Measurements from ENCODE around the gene ANKS6. TPM values are rescaled to one million over a fixed set of nuclear protein-coding genes. Genes with fewer than 3 reads are reported as not detected.
"Not testable (repeated sequence)": the region's sequence is repeated elsewhere in the genome, so short reads cannot be mapped to it uniquely, and the experiment has no call there.

Gene ANKS6
- total and polyA plus RNA-seq, 2 donors, result 5.6 to 11.6 TPM

GRCh38 chr9:98694943-98695342, 101.4 kb downstream of the ANKS6 start:
- Histone ChIP-seq H3K27ac (ENCODE audit: low read depth in 1 of 2, low read length in 1 of 2) (no peak overlapping the region), H3K4me3 (ENCODE audit: low read length in 2 of 2) (no peak overlapping the region), H3K9me3 (ENCODE audit: control insufficient read depth in 2 of 2, insufficient read depth in 1 of 2, low read length in 1 of 2) (no peaks in the 10 kb centered on the region), H3K36me3 (ENCODE audit: control insufficient read depth in 2 of 2, insufficient read depth in 2 of 2, low read length in 1 of 2) (no peaks in the 10 kb centered on the region), H3K4me1 (ENCODE audit: control insufficient read depth in 2 of 2, insufficient read depth in 2 of 2, low read length in 2 of 2) (no peaks in the 10 kb centered on the region), H3K27me3 (ENCODE audit: control insufficient read depth in 2 of 2, insufficient read depth in 1 of 2, low read length in 1 of 2) (no peaks in the 10 kb centered on the region)
- WGBS, result 95% methylated on average over 2 of the region's 2 CpGs
- DNase-seq (ENCODE audit: low read depth in 6 of 9, low spot score in 9 of 9), result no peak

- no peak overlapping the region for H3K27ac ChIP-seq (ENCODE audit: low read depth in 1 of 2, low read length in 1 of 2)
- DNase-seq (ENCODE audit: low read depth in 6 of 9, low spot score in 9 of 9), result no peak
- H3K27me3 ChIP-seq (ENCODE audit: control insufficient read depth in 2 of 2, insufficient read depth in 1 of 2, low read length in 1 of 2), result no peaks in the 10 kb centered on the region
- 98% methylated on average over 7 of the region's 7 CpGs for WGBS
- no peaks in the 10 kb centered on the region for H3K4me1 ChIP-seq (ENCODE audit: control insufficient read depth in 2 of 2, insufficient read depth in 2 of 2, low read length in 2 of 2)
- H3K4me3 ChIP-seq (ENCODE audit: low read length in 2 of 2), result no peak overlapping the region
- H3K9me3 ChIP-seq (ENCODE audit: control insufficient read depth in 2 of 2, insufficient read depth in 1 of 2, low read length in 1 of 2), result no peaks in the 10 kb centered on the region
- H3K36me3 ChIP-seq (ENCODE audit: control insufficient read depth in 2 of 2, insufficient read depth in 2 of 2, low read length in 1 of 2), result no peaks in the 10 kb centered on the region
Observed at GRCh38 chr9:98692392-98692791, 104.0 kb downstream of the ANKS6 start.

GRCh38 chr9:98691890-98692289, 104.5 kb downstream of the ANKS6 start:
- Histone ChIP-seq H3K36me3 (ENCODE audit: control insufficient read depth in 2 of 2, insufficient read depth in 2 of 2, low read length in 1 of 2) (no peaks in the 10 kb centered on the region), H3K4me3 (ENCODE audit: low read length in 2 of 2) (no peak overlapping the region), H3K9me3 (ENCODE audit: control insufficient read depth in 2 of 2, insufficient read depth in 1 of 2, low read length in 1 of 2) (no peaks in the 10 kb centered on the region), H3K27me3 (ENCODE audit: control insufficient read depth in 2 of 2, insufficient read depth in 1 of 2, low read length in 1 of 2) (no peaks in the 10 kb centered on the region), H3K4me1 (ENCODE audit: control insufficient read depth in 2 of 2, insufficient read depth in 2 of 2, low read length in 2 of 2) (no peaks in the 10 kb centered on the region), H3K27ac (ENCODE audit: low read depth in 1 of 2, low read length in 1 of 2) (no peak overlapping the region)
- over 99% methylated on average over 3 of the region's 3 CpGs for WGBS
- no peak for DNase-seq (ENCODE audit: low read depth in 6 of 9, low spot score in 9 of 9)

GRCh38 chr9:98690686-98691085, 105.7 kb downstream of the ANKS6 start:
- no peaks in the 10 kb centered on the region for H3K9me3 ChIP-seq (ENCODE audit: control insufficient read depth in 2 of 2, insufficient read depth in 1 of 2, low read length in 1 of 2)
- H3K36me3 ChIP-seq (ENCODE audit: control insufficient read depth in 2 of 2, insufficient read depth in 2 of 2, low read length in 1 of 2), result no peaks in the 10 kb centered on the region
- DNase-seq (ENCODE audit: low read depth in 6 of 9, low spot score in 9 of 9), result no peak
- H3K4me1 ChIP-seq (ENCODE audit: control insufficient read depth in 2 of 2, insufficient read depth in 2 of 2, low read length in 2 of 2), result no peaks in the 10 kb centered on the region
- H3K27ac ChIP-seq (ENCODE audit: low read depth in 1 of 2, low read length in 1 of 2), result no peak overlapping the region
- 89% methylated on average over 1 of the region's 1 CpG for WGBS
- no peaks in the 10 kb centered on the region for H3K27me3 ChIP-seq (ENCODE audit: control insufficient read depth in 2 of 2, insufficient read depth in 1 of 2, low read length in 1 of 2)
- no peak overlapping the region for H3K4me3 ChIP-seq (ENCODE audit: low read length in 2 of 2)

- Histone ChIP-seq H3K36me3 (ENCODE audit: control insufficient read depth in 2 of 2, insufficient read depth in 2 of 2, low read length in 1 of 2) (no peaks in the 10 kb centered on the region), H3K4me1 (ENCODE audit: control insufficient read depth in 2 of 2, insufficient read depth in 2 of 2, low read length in 2 of 2) (no peaks in the 10 kb centered on the region), H3K9me3 (ENCODE audit: control insufficient read depth in 2 of 2, insufficient read depth in 1 of 2, low read length in 1 of 2) (no peaks in the 10 kb centered on the region), H3K4me3 (ENCODE audit: low read length in 2 of 2) (no peak overlapping the region), H3K27ac (ENCODE audit: low read depth in 1 of 2, low read length in 1 of 2) (no peak overlapping the region), H3K27me3 (ENCODE audit: control insufficient read depth in 2 of 2, insufficient read depth in 1 of 2, low read length in 1 of 2) (no peaks in the 10 kb centered on the region)
- 96% methylated on average over 7 of the region's 7 CpGs for WGBS
- DNase-seq (ENCODE audit: low read depth in 6 of 9, low spot score in 9 of 9), result no peak
Observed at GRCh38 chr9:98688710-98689495, 107.5 kb downstream of the ANKS6 start.

- Histone ChIP-seq H3K4me1 (ENCODE audit: control insufficient read depth in 2 of 2, insufficient read depth in 2 of 2, low read length in 2 of 2) (no peaks in the 10 kb centered on the region), H3K27me3 (ENCODE audit: control insufficient read depth in 2 of 2, insufficient read depth in 1 of 2, low read length in 1 of 2) (no peaks in the 10 kb centered on the region), H3K27ac (ENCODE audit: low read depth in 1 of 2, low read length in 1 of 2) (no peak overlapping the region), H3K4me3 (ENCODE audit: low read length in 2 of 2) (no peak overlapping the region), H3K36me3 (ENCODE audit: control insufficient read depth in 2 of 2, insufficient read depth in 2 of 2, low read length in 1 of 2) (no peaks in the 10 kb centered on the region), H3K9me3 (ENCODE audit: control insufficient read depth in 2 of 2, insufficient read depth in 1 of 2, low read length in 1 of 2) (no peaks in the 10 kb centered on the region)
- 94% methylated on average over 1 of the region's 1 CpG for WGBS
- DNase-seq (ENCODE audit: low read depth in 6 of 9, low spot score in 9 of 9), result no peak
Observed at GRCh38 chr9:98687911-98688310, 108.4 kb downstream of the ANKS6 start.

- 73% methylated on average over 7 of the region's 7 CpGs for WGBS
- Histone ChIP-seq H3K36me3 (ENCODE audit: control insufficient read depth in 2 of 2, insufficient read depth in 2 of 2, low read length in 1 of 2) (no peaks in the 10 kb centered on the region), H3K27me3 (ENCODE audit: control insufficient read depth in 2 of 2, insufficient read depth in 1 of 2, low read length in 1 of 2) (no peaks in the 10 kb centered on the region), H3K4me3 (ENCODE audit: low read length in 2 of 2) (no peak overlapping the region), H3K9me3 (ENCODE audit: control insufficient read depth in 2 of 2, insufficient read depth in 1 of 2, low read length in 1 of 2) (no peaks in the 10 kb centered on the region), H3K4me1 (ENCODE audit: control insufficient read depth in 2 of 2, insufficient read depth in 2 of 2, low read length in 2 of 2) (no peaks in the 10 kb centered on the region), H3K27ac (ENCODE audit: low read depth in 1 of 2, low read length in 1 of 2) (no peak overlapping the region)
- DNase-seq (ENCODE audit: low read depth in 6 of 9, low spot score in 9 of 9), result no peak
Observed at GRCh38 chr9:98686961-98687855, 109.1 kb downstream of the ANKS6 start.

GRCh38 chr9:98684816-98685215, 111.5 kb downstream of the ANKS6 start:
- H3K36me3 ChIP-seq (ENCODE audit: control insufficient read depth in 2 of 2, insufficient read depth in 2 of 2, low read length in 1 of 2); H3K4me1 ChIP-seq (ENCODE audit: control insufficient read depth in 2 of 2, insufficient read depth in 2 of 2, low read length in 2 of 2); H3K4me3 ChIP-seq (ENCODE audit: low read length in 2 of 2); H3K9me3 ChIP-seq (ENCODE audit: control insufficient read depth in 2 of 2, insufficient read depth in 1 of 2, low read length in 1 of 2); H3K27me3 ChIP-seq (ENCODE audit: control insufficient read depth in 2 of 2, insufficient read depth in 1 of 2, low read length in 1 of 2); DNase-seq (ENCODE audit: low read depth in 6 of 9, low spot score in 9 of 9); H3K27ac ChIP-seq (ENCODE audit: low read depth in 1 of 2, low read length in 1 of 2): not testable (repeated sequence)
- 99% methylated on average over 2 of the region's 2 CpGs for WGBS

All from thymus (tissue), 11 donors.